Activated CD4-positive, alpha-beta T cell treated with anti-CD3 and anti-CD28 coated beads, Interleukin-2, amount 50 U/mL, for 16 hours (primary cell): ENCODE data around the gene AKIRIN1.
A peak's percentile ranks its signal among the peaks of the same experiment; 100 is the strongest.
"Not testable (repeated sequence)": the region's sequence is repeated elsewhere in the genome, so short reads cannot be mapped to it uniquely, and the experiment has no call there.

Source experiments
- DNase-seq: peaks from one replicate; pipeline ENCODE4 v3.0.0-alpha.2; 2020

Gene AKIRIN1

GRCh38 chr1:38997034-38997900 lies 6.2 kb downstream of the AKIRIN1 start:
- DNase-seq: no peak

- no peak for DNase-seq
Measured at GRCh38 chr1:38997901-38998190, 6.8 kb downstream of the AKIRIN1 start.

DNA sequence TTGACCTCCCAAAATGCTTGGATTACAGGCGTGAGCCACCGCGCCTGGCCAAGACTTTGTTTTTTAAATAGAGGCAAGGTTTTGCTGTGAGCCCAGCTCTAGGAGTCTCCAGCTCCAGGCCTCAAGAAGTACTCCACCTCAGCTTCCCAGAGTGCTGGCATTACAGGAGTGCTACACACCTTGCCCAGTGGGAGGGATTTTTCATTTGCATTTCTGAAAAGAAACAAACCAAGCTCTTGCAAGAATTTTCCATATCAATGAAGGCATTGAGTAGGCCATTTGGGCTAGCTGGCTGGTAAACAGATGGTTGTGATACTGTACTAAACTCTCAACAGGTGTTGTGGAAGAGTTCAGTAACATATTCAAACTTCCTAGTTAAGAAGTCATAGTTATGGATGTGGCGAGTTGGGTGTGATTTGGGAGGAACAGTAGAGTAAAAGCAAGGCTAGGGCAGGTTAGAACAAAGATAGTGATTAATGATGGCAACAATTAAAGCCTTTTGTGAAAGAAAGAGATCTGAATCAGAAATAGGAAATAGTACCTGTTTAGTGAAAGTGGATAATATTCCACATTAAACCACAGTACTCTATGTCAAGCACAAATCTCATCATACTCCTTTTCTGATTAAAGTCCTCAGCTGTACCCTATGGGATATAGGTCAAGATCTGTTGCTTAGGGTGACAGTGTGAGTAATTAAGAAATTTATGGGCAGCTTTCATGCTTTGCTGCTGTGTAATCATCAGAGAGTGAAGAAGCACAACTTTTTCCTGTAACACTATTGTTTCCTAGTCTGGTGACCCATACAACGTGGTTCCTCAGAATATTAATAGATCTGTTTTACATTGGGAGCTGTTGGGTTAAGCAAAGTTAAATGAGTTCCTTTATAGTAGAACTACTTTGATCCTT lies 10.7 kb downstream of the AKIRIN1 start:
- no peak for DNase-seq

- peak; percentile 26 for DNase-seq
Measured at GRCh38 chr1:39003281-39003680, 12.2 kb downstream of the AKIRIN1 start.

DNA sequence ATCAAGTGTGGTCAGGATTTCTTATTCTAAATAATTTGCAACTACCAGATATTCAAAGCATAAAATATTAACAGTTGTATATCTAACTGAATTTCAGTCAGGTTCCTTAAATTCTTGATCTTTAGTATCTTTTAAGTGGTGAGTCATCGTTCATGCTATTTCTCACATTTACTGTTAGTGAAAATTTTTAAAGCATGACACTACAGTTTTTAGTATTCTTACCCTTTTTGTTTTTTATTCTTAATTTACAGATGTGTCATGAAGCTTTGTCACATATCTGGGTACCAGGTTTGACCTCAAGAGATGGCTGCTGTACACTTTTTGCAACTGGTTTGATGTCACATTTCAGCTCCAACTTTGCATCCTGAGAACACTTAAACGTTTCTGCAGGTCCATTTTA lies 12.7 kb downstream of the AKIRIN1 start:
- DNase-seq: peak; percentile 67

DNA sequence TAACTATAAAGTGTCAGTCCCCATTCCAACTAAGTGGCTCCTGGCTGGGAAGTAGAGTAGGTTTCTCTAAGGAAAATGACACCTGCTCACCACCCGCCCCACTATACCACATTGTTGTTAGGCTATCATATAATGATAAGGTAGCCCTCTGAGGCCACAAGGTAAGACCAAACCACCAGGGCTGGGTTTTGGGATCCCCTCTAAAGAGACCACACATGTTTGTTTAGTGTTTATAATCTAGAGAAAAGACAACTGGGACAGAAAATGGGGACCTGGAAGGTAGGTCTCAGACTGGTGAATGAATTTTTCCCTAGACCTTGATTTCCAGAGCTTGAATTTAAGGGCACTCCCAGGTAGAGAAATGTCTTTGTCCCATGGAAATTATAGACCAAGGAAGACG lies 15.2 kb downstream of the AKIRIN1 start:
- no peak for DNase-seq

- no peak for DNase-seq
Measured at GRCh38 chr1:39006726-39007645, 15.9 kb downstream of the AKIRIN1 start.

- DNase-seq: not testable (repeated sequence)
Measured at GRCh38 chr1:39014956-39015355, 23.9 kb downstream of the AKIRIN1 start.

DNA sequence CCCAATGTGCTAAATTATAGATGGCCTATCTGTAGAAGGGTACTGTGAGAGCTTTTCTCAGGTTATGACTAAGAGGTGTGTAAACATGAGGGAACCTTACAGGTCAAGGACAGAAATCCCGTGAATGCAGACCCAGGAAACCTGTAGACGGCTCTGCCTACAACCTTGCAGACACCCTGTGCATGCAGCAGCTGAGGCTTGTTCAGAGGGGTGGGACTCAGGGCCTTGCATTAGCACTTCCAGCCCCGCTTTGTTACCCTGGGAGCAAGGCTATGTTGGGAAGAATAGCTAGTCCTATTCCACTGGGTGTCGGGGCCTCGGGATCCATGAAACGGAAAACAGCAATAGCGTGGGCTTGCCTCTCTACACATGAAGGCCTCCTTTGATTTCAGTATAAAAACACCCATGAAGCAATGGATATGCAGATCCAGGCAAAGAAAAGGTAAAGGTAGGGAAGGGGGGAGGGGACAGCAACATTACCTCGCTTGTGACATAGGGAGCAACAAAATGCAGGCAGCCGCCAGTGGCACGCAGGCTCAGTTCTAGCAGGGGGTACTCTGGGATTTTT lies 25.6 kb downstream of the AKIRIN1 start:
- DNase-seq: no peak

- no peak for DNase-seq
Measured at GRCh38 chr1:39017266-39017665, 26.2 kb downstream of the AKIRIN1 start.

- DNase-seq: not testable (repeated sequence)
Measured at GRCh38 chr1:39020494-39020893, 29.4 kb downstream of the AKIRIN1 start.

GRCh38 chr1:39021426-39021825 lies 30.4 kb downstream of the AKIRIN1 start:
- DNase-seq: no peak

- no peak for DNase-seq
Measured at GRCh38 chr1:39023140-39023539, 32.1 kb downstream of the AKIRIN1 start.

GRCh38 chr1:39026051-39026865 lies 35.2 kb downstream of the AKIRIN1 start, which contains the start of gene NDUFS5:
TSS of gene NDUFS5 (plus strand) at chr1:39026350. CDS start at chr1:39028725, 2,375 bp downstream.
- peak; percentile 91 for DNase-seq

- no peak for DNase-seq
Measured at GRCh38 chr1:39026866-39027507, 35.9 kb downstream of the AKIRIN1 start.

DNA sequence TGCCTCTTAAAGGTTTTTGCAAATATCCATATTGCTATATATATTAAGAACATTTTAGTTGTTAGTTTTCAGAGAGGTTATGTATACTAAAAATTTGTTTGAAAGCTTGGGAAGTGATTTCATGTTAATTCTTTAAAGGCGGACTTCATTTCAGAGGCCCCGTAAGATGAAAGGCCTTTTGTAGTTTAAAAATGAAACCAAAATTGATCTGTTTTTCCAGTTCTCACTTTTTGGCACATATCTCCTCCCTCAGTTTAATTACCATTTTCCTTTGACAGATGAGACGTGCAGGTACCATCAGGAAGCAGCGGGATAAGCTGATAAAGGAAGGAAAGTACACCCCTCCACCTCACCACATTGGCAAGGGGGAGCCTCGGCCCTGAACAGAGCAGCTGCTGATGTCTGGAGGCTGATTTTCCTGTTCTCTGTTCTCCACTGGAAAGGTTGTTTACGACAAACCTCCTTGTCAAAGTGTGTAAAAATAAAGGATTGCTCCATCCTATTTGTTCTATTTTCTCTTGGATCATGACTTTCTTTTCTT lies 43.1 kb downstream of the AKIRIN1 start:
- no peak for DNase-seq

DNA sequence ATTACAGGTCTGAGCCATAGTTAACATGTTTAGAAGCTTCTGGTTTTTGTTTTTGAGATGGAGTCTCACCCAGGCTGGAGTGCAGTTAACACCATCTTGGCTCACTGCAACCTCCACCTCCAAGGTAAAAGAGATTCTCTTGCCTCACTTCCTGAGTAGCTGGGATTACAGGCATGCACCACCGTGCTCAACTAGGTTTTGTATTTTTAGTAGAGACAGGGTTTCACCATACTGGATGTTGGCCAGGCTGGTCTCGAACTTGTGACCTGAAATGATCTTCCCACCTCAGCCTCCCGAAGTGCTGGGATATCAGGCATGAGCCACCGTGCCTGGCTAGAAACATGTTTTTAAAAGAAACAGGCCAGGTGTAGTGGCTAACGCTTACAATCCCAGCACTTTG lies 45.6 kb downstream of the AKIRIN1 start:
- DNase-seq: no peak

GRCh38 chr1:39043513-39043912 lies 52.4 kb downstream of the AKIRIN1 start:
- no peak for DNase-seq

DNA sequence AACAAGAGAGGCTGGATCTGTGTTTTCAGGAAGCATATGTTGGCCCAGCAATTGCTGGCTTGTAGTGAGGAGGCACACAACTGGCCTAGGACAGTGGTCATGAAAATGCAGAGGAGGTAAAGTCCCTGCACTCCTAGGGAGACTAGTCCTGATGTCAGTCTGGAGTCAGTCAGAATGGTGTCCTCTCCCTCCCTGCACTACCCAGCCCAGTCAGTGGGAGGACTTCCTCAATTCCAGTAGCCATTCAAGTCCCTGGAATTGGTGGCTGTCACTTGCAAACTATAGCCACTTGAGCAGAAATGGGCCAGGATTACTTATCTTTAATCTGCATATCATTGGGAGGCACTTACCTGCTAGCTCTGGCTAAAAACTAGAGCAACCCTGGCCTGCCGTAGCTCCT lies 53.7 kb downstream of the AKIRIN1 start:
- DNase-seq: no peak

- no peak for DNase-seq
Measured at GRCh38 chr1:39045231-39045630, 54.2 kb downstream of the AKIRIN1 start.
